Fibroblast of the conjunctiva (primary cell): ENCODE measurements around the gene RNF148.
"Not testable (repeated sequence)": the region's sequence is repeated elsewhere in the genome, so short reads cannot be mapped to it uniquely, and the experiment has no call there.

ENCODE experiments used
- DNase-seq: peaks from one replicate; pipeline ENCODE4 v3.0.0-alpha.2; 2010; ENCODE audit warnings: low read depth

RNF148 gene

DNA sequence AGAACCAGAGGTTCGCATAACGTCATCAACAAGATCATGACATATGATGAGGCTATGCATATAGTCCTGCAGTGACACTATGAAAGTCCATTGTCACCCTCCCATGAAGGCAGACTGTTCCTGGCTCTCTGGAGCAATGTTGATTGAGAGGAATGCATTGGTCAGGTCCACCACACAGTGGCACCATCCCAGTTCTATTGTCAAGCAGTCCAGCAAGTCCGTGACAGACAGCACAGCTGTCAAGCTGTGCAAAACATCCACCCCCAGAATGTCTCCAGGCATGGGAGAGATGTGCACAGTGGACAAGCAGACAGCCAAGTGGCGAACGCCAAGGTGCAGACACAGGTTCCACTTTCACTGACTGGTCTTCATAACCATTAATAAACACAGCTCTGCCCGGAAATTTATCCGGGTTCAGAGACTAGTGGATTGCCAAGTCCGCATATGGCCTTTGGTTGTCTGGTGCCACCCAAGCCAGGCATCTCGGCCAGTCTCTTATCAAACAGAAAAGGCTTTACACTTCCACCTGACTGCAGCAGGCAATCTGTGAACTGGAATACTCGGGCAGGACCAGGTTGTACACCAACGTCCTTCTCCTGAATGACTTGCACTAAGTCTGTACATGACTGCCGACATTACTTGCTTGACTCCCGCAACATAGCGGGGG, 11.0 kb downstream of the RNF148 start:
- no peak for DNase-seq

DNA sequence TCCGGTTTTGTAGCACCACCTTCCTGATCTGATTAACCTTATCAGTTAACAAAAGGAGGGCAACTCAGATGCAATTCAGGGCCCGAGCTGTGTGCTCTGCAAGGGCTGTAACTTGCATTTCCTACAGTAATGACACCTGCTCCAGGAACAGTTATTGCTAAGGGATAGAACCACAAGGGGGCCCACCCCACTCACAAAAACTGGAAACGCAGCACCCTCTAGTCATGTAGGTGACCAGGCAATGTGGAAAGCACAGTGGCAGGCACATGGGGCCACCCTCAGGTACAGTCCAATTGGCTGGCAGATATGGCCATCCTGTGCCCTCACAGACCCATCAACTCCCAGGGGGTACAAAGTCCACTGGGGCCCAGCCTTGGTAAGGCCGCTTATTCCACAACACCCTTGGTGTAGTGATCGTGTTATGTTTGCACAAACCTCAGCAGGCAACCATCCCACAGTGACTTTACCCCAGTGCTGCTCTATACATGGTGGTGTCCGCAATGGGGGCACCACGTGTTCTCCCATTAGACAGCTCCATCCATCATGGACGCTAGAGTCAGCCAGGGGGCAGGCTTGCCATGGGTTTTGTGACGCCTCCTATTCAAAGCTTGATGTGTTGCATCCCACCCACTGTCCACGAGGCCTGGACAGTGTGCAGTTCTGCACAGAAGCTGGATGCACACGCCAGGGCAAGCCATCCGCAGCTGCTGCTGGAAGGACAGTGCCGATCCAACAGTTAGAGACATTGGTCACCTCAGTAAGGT, 13.2 kb downstream of the RNF148 start:
- no peak for DNase-seq

DNA sequence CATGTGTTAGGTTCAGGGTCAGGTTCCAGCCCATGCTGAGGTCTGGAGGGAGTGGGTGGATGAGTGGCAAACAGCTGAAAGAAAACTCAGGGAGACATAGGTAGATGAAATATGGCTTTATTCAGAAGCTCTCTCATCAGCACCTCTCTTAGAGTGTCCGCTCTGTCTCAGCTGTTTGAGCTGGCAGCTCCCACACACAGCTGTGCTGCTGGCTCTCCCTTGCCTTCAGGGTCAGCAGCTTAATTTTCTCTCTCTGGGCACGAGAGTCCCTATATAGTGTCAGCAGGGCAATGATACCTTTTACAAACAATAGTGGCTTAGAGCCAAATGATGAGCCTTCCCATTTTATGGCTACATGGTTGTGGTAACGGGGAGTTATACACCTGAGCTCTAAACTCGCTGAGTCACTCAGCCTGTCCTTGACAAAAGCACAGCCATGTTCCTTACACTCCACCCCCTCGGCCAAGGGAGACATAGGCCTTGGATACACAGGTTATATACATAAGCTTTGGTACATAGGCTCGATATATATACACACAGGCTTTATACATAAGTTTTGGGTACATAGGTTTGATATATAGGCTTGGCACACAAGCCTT, 14.2 kb downstream of the RNF148 start:
- DNase-seq: no peak

DNA sequence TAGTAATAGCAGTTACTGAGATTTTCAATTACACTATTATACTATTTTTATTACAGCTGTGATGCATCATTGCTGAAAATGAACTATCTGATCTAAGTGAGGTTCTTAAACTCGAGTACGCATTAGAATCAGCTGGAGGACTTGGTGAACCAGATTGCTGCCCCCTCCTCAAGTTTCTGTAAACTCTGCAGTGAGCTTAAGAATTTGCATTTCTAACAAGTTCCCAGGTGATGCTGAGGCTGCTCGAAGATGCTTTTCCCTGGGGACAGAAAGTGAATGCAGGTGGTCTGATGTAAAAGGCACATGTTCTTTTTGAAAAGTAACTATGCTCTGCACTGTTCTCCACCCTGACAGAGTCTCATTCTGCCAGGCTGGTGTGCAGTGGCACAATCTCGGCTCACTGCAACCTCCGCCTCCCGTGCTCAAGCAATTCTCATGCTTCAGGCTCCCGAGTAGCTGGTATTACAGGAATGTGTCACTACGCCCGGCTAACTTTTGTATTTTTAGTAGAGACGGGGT, 16.3 kb downstream of the RNF148 start:
- DNase-seq: no peak

DNA sequence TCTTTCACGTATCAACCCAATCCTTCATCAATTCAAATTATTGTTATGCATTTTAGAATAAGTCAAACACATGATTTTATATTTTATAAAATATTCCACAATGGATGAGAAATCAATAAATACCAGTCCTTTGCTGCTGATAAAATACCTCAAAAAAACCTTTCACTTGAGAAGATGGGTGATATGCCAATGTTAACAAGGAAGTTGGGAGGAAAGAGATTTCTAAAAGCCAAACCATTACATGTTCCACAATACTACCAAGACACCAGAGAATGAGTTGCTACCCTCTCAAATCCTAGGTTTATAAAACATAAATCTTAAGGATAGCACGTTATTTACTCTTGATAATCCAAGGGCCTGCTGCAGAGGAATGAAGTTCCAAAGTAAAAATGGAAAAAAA, 18.2 kb downstream of the RNF148 start:
- DNase-seq: no peak

DNA sequence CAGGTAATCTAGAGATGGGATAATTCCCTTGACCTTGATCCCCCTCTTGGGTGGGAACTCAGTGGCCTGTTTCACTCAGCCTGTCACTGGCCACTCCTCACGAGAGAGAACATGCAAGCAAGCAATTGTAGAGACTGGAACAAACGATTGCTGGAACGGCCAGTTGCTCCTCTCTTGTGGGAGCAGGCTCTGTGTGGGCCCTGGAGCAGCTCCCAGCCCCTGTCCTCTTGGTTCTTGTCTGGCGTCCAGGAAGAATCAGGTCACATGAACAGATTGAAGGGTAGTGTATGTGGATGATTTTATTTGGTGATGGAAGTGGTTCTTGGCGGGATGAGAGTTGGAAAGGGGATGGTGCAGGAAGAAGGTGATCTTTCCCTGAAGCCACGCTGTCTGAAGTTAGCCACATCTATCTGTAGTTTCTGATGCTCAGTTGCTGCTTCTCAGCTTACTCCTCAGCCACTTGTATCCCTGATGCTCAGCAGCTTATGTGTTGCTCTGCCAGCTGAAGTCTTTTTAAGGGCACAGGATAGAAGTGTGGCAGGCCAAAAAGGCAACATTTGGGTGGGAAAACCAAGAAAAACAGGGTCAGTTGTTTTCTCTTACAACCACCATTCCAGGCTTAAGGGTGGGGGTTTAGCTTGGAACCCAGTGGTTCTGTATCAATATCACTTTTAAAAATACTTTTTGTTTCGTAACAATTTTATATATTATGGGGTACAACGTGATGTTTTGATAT, 19.7 kb downstream of the RNF148 start:
- DNase-seq: no peak

DNA sequence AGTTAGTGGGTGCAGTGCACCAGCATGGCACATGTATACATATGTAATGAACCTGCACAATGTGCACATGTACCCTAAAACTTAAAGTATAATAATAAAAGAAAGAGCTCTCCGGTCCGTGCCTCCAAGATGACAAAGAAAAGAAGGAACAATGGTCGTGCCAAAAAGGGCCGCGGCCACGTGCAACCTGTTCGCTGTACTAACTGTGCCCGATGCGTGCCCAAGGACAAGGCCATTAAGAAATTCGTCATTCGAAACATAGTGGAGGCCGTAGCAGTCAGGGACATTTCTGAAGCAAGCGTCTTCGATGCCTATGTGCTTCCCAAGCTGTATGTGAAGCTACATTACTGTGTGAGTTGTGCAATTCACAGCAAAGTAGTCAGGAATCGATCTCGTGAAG, 21.5 kb downstream of the RNF148 start:
- not testable (repeated sequence) for DNase-seq

DNA sequence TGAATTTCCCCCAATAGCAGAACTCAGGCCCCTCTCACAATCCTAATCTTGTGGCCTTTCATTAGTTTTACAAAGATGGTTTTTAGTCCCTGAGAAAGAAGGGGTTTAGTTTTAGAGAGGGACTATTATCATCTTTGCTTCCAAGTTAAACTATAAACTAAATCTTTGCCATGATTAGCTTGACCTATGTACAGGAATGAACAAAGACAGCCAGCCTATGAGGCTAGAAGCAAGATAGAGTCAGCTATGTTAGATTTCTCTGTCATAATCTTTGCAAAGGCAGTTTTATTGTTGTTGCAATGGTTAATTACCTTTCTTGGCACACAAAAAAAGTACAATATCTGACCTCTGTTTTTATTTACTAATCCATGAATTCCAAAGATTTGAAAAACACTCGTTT, 22.9 kb downstream of the RNF148 start:
- DNase-seq: no peak

DNA sequence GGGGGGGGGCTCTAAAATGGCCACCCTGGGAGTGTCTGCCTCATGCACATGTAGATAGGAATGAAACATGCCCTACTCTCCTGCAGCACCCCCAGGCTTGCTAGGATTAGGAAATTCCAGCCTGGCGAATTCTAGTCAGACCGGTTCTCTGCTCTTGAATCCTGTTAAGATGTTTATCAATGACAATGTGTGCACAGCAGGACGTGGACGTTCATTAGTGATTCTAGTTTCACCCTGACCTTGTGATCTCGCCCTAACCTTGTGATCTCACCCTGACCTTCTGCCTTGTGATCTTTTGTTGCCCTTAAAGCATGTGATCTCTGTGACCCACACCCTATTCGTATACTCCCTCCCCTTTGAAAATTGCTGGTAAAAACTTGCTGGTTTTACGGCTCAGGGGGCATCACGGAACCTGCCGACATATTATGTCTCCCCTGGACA, 23.4 kb downstream of the RNF148 start:
- DNase-seq: not testable (repeated sequence)

DNA sequence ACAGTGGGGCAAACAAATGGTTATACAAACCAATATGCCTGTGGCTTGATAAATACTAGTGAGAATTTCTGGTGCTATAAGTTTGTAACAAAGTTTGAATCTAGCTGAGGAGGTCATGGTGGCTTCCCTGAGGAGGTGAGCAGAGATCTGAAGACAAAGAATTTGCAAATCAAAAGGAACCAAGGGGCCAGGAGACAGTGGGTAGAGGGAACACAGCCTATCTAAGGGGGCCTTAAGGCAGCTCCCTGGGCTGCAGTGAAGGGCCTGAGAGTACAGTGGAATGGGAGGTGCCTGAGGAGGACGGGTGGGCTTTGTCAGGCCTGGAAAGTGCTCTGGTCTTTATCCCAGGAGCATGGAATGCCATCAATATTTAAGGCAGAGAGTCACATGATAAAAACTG, 25.6 kb downstream of the RNF148 start:
- DNase-seq: no peak

DNA sequence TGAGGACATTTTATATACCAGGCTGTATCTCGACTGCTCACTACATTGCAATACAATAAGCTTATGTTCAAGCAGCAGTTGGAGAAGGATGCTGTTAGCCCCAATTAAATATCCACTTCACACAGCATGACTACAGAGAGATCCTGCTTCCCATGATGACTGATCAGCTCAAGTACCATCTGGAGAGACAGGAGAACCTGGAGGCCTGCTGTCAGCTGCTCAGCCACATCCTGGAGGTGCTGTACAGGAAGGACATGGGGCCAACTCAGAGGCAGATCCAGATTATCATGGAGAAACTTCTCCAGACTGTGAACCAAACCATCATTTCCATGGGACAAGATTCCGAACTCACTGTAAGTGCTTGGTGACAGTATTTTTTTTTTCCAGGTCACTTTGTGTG, 26.3 kb downstream of the RNF148 start:
- no peak for DNase-seq

DNA sequence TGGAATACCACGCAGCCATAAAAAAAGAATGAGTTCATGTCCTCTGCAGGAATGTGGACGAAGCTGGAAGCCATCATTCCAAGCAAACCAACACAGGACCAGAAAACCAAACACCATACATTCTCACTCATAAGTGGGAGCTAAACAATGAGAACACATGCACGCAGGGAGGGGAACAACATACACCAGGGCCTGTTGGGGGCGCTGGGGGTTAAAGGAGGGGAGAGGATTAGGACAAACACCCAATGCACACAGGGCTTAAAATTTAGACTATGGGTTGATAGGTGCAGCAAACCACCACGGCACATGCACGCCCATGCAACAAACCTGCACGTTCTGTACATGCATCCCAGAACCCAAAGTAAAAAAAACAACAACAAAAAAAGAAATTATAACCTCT, 27.1 kb downstream of the RNF148 start:
- no peak for DNase-seq

DNA sequence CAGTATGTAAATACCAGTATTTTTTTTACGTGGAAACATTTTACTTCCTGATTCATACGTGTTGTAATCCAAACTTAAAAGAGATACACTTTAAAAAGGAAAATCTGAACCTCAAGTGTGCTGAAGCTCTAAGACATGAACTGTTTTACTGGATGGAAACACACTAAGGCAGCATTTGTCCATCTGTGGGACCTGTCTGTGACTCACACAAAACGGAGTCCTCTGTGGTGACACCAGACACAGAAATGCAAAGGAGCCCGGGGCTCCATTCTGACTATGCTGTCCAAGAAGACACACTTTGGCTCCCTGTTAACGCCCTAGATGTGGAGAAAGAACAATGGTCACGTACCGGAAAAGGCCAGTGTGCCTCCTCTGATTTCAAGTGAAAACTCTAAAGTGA, 27.7 kb downstream of the RNF148 start:
- no peak for DNase-seq

DNA sequence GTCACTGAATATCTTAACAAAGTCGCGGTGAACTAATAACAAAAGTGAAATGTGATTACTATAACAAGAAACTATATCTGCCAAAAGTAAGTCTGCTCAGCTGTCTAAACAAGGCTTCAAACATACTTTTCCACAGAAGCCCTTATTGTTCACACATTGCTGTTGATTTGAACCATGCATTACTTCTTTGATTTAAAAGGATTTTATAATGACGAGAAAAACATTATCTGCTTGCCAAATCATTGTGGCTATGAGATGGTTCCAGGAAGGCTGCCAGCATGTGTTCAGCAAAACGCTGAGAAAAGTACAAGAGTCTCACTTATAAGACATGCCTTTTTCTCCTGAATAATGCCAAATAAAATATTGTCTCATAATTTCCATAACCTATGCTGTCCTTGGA, 28.2 kb downstream of the RNF148 start:
- DNase-seq: peak; percentile 10

DNA sequence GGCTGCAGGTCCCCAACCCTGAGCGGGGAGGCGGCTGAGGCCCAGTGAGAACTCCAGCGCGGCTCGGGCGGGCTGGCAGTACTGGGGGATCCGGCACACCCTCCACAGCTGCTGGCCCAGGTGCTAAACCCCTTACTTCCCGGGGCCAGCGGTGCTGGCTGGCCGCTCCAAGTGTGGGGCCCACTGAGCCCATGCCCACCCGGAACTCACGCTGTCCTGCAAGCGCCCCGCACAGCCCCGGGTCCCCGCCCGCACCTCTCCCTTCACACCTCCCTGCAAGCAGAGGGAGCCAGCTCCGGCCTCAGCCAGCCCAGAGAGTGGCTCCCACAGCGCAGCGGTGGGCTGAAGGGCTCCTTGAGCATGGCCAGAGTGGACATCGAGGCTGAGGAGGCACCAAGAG, 28.8 kb downstream of the RNF148 start:
- DNase-seq: no peak

DNA sequence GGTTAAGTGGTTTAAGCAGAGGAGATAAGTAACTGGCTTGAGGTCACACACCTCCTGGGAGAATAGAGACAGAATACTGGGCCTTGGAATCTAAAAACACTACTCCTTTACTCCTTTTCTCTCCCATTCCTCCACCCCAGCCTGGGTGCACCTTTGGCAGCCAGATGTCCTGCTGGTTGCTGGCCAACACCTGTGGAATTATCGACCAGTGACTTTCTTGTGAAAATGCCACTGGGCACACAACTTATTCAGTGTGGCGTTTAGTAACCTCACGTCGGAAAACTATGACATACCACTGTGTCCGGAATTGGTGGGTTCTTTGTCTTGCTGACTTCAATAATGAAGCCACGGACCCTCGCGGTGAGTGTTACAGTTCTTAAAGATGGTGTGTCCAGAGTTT, 30.2 kb downstream of the RNF148 start:
- no peak for DNase-seq

DNA sequence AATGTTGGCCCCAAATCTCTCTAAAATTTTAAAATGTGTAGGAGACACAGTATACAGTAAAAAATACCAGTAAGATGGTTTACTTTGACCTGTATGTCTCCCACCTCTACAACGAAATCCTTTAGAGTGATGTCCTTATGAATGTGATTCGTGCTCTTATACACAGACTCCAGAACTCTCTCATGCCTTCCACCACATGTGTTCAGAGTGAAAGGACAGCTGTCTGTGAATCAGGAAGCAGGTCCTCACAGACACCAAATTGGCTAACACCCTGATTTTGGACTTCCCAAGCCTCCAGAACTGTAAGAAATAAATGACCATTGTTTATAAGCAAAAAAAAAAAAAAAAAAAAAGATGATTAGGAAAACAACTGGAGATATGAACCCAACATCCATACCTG, 39.0 kb downstream of the RNF148 start:
- no peak for DNase-seq

DNA sequence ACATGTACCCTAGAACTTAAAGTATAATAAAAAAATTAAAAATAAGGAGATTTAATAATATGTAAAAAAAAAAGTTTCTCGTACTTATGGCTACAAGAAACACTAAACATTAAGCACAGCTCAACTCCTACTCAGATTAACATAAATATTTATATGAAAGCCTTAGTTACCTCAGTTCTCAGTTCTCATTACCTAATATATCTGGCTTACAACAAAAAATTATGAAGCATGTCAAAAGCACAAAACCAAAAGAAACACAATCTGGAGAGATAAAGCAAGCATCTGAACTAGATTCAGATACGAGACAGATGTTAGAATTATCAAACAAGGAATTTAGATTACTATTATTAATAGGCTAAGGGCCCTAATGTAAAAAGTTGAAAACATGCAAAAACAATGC, 43.9 kb downstream of the RNF148 start:
- DNase-seq: no peak

DNA sequence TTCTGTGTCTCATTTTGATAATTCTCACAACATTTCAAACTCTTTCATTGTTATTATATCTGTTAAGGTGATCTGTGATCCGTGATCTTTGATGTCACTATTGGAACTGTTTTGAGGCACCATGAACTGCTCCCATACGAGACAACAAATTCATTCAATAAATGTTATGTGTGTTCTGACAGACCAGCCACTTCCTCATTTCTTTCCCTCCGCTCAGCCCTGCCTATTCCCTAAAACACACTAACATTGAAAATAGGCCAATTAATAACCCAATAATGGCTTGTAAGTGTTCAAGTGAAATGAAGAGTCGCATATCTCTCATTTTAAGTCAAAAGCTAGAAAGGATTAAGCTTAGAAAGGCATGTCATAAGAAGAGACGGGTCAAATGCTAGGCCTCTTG, 49.0 kb downstream of the RNF148 start:
- no peak for DNase-seq

DNA sequence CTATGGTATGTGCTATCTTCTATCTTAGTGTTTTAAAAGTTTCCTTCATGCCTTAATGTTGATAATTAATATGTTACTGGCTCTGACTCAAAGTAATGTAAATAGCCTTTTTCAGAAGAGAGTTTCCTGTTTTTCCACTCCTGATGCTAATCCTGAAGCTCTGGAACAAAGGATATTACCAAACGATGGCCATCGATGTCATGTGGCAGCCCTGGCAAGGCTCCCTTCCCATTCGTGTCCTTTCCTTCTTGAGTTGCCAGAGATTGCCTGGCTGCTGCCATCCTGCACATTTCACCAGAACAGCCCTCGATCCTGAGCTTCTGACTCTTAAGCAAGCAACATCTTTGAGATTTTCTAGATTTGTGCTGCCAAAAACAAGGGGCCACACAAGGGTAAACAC, 49.8 kb downstream of the RNF148 start:
- DNase-seq: no peak
